ENCODE measurements around the gene SF3A2.
"Not testable (repeated sequence)": the region's sequence is repeated elsewhere in the genome, so short reads cannot be mapped to it uniquely, and the experiment has no call there.

The SF3A2 gene

DNA sequence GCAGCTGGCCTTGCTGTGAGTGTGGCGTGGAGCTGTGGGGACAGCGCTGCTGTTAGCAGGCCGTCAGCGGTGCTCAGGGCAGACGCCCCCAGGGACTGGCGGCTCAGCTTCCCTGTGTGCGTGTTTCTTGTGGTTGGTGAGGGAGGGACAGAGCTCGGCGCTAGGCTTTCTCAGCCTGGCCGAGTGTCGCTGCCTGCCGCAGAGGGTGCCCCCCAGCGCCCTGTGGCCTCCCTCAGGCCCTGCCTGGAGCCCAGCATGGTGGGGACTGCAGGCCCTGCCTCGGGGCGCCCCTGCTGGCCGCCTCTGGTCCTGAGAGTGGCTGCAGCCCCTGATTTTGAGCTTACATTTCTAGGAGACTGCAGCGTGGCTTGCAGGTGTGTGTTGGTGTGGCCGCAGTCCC is 37.4 kb upstream of the SF3A2 start:
- H3K4me3 ChIP-seq (replicated peaks; ENCODE audit: low read depth, low read length): no peak overlapping the region
- TF ChIP-seq, protein P1, sequence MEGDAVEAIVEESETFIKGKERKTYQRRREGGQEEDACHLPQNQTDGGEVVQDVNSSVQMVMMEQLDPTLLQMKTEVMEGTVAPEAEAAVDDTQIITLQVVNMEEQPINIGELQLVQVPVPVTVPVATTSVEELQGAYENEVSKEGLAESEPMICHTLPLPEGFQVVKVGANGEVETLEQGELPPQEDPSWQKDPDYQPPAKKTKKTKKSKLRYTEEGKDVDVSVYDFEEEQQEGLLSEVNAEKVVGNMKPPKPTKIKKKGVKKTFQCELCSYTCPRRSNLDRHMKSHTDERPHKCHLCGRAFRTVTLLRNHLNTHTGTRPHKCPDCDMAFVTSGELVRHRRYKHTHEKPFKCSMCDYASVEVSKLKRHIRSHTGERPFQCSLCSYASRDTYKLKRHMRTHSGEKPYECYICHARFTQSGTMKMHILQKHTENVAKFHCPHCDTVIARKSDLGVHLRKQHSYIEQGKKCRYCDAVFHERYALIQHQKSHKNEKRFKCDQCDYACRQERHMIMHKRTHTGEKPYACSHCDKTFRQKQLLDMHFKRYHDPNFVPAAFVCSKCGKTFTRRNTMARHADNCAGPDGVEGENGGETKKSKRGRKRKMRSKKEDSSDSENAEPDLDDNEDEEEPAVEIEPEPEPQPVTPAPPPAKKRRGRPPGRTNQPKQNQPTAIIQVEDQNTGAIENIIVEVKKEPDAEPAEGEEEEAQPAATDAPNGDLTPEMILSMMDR (IDR thresholded peaks at IDR 0.05; ENCODE audit: low read length, missing control alignments): peak; percentile 10
- no peak for DNase-seq (ENCODE audit: low read depth)

DNA sequence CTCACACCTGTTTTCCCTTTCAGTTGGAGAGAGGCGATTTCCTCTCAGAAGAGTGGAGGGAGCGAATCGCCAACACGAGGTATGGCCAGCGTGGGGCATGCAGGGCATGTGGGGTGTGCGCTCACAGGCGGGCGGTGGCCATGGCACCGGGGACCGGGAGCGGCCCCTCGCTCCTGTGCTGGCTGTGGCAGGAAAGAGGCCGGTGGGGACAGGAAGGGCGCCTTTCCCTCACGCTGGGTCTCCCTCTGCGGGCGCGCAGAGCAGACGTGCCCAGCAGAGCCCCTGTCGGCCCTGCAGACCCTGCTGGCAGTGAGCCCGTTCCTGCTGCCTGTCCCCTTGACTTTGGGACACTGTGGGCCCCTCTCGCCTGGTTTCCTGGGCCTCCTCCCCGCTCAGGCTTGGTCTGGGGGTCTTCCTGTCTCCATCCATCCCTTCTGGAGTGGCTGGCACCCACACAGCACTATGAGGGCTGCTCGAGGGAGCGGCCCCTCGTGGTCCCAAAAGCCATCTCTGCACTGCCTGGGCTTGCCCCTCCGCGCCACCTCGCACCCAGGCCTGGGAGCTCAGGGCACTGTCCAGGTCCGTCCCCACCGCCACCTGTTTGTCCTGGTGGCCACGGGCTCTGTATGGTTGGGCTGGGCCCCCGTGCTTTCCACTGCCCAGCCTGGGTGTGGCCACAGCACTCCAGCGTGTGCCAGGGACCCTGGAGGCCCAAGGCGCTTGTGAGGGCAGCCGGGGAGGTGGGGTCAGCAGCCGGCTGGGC is 36.6 kb upstream of the SF3A2 start:
- no peak overlapping the region for H3K4me3 ChIP-seq (replicated peaks; ENCODE audit: low read depth, low read length)
- DNase-seq (ENCODE audit: low read depth): no peak
- TF ChIP-seq, protein P1 (IDR thresholded peaks at IDR 0.05; ENCODE audit: low read length, missing control alignments): no peak

DNA sequence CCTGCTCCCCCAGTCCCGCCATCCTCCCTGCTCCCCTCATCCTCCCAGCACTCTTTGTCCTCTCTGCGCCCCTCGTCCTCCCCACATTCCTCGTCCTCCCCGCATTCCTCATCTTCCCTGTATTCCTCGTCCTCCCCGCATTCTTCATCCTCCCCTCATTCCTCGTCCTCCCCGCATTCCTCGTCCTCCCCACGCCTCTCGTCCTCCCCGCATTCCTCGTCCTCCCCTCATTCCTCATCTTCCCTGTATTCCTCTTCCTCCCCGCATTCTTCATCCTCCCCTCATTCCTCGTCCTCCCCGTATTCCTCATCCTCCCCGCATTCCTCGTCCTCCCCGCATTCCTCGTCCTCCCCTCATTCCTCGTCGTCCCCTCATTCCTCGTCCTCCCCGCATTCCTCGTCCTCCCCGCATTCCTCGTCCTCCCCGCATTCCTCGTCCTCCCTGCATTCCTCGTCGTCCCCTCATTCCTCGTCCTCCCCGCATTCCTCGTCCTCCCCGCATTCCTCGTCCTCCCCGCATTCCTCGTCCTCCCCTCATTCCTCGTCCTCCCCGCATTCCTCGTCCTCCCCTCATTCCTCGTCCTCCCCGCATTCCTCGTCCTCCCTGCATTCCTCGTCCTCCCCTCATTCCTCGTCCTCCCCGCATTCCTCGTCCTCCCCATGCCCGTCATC is 35.9 kb upstream of the SF3A2 start:
- not testable (repeated sequence) for DNase-seq (ENCODE audit: low read depth); H3K4me3 ChIP-seq (replicated peaks; ENCODE audit: low read depth, low read length)

DNA sequence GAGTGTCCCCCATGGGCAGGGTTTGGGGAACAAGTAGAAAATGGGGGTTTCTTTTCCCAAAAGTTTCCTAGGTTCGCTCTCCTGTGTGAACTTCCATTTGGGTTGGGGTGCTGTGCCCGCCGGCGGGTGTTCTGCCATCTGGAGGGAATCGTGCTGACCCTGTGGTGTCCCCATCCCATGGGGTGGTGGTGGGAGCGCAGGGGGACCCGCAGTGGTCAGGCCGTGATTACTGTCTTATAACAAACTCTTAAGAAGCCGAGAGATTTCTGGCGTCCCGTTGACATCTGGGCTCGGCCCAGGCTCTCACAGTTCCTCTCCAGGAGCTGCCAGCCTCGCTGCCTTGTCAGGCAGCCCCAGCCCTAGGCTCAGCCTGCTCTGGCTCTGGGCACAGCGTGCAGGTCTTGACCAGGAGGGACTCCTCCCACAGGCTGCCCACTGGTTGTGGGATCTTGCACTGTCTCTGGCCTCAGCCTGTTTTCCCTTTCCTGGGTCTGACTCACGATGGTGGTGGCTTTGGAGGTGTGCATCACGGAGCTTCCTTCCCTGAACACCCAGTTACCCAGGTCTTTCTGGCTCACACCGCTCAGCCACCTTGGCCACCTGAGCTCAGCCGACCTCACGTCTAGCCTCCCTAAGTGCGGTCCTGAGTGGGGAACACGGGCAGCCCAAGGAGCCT is 35.0 kb upstream of the SF3A2 start:
- TF ChIP-seq, protein P1 (IDR thresholded peaks at IDR 0.05; ENCODE audit: low read length, missing control alignments): no peak
- no peak overlapping the region for H3K4me3 ChIP-seq (replicated peaks; ENCODE audit: low read depth, low read length)
- DNase-seq (ENCODE audit: low read depth): no peak

DNA sequence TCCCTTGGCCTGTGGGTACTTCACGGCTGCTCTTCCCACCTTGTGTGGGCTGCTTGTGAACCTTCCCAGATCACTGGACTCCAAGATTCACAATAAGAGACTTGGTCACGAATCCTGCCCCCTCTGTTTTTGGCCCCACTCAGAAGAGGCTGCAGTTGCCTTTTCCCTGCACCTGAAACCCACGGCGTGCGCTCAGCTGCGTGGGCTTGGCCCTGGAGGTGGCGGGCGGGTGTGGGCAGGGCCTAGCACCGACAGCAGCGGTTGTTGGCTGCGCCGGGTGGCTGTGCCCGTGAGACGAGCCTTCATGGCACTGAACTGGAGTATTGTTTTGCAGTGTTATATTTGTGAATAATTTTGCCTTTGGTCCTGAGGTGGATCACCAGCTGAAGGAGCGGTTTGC is 34.3 kb upstream of the SF3A2 start:
- no peak overlapping the region for H3K4me3 ChIP-seq (replicated peaks; ENCODE audit: low read depth, low read length)
- no peak for DNase-seq (ENCODE audit: low read depth)
- TF ChIP-seq, protein P1 (IDR thresholded peaks at IDR 0.05; ENCODE audit: low read length, missing control alignments): no peak

DNA sequence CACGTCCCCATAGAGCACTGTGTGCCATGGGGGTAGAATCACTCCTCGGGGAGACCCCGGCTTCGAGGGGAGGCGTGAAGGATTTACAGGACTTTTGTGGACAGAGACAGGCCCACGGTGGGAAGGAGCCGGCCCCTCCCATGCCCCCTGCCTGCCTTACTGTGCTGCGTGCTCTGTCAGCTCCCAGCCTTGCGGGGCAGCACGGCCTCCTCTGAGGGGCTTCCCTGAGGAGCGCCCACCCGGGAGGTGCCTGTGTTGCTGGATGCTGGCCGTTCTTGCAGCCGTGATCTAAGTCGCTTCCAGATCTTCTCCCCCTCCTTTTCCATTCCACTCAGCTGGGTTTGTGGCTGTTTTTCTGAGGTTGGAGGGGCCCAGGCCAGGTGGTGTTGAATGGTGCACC is 29.6 kb upstream of the SF3A2 start:
- H3K4me3 ChIP-seq (replicated peaks; ENCODE audit: low read depth, low read length): no peak overlapping the region
- no peak for DNase-seq (ENCODE audit: low read depth)
- TF ChIP-seq, protein P1 (IDR thresholded peaks at IDR 0.05; ENCODE audit: low read length, missing control alignments): no peak

Data from fibroblast of pulmonary artery (primary cell).